Endothelial cell of umbilical vein (primary cell): Measurements from ENCODE around the gene PLBD2. TPM values are rescaled to one million over a fixed set of nuclear protein-coding genes. Genes with fewer than 3 reads are reported as not detected.

Source experiments
- BruUV-seq: library from RNA; stranded (reverse); fragments of 400-500 nt; replicated peaks from 2 replicates; lab custom pipeline; 2021; lab: Mats Ljungman, UMichigan
- CTCF ChIA-PET: fragments of 300-600, 350-600 bp; sonication (Branson Sonifier 250); formaldehyde crosslinking; loops from one replicate; lab custom pipeline; 2021; ENCODE audit warnings: antibody characterized with exemption, inconsistent platforms; lab: Charles Lee
- POLR2A ChIA-PET: fragments of 300-600, 350-600 bp; sonication (Branson Sonifier 250); formaldehyde crosslinking; loops from one replicate; lab custom pipeline; 2021; ENCODE audit warnings: antibody characterized with exemption, inconsistent platforms; lab: Charles Lee
- DNase-seq: peaks from one replicate; pipeline ENCODE4 v3.0.0-alpha.2; 2011; ENCODE audit warnings: low read depth, low spot score
- FAIRE-seq: peaks from 2 replicates; lab custom pipeline; 2011; peaks lifted over from hg19 to GRCh38; lab: Jason Lieb, UNC
- H2AFZ ChIP-seq: 2 replicates; pipeline ENCODE4 v1.6.0; 2012; ENCODE audit warnings: low read depth, low read length, control low read depth, inconsistent platforms
- H3K27ac ChIP-seq: 2 replicates; pipeline ENCODE4 v1.5.1; 2011; ENCODE audit warnings: low read depth, mild to moderate bottlenecking, control low read depth, low read length, moderate library complexity; ENCODE audit not compliant: insufficient read depth
- H3K27me3 ChIP-seq, 2 experiments: 2 replicates each; pipeline versions ENCODE4 v1.6.0 to v1.6.1; 2011; ENCODE audit warnings: low read length in 2 of 2, mixed read lengths in 1 of 2; ENCODE audit not compliant: control insufficient read depth in 2 of 2, insufficient read depth in 2 of 2
- H3K36me3 ChIP-seq, 2 experiments: 2 replicates in 1 of 2; 3 replicates in 1 of 2; pipeline ENCODE4 v1.5.1; 2011; ENCODE audit warnings: low read length in 2 of 2, mild to moderate bottlenecking in 1 of 2, moderate library complexity in 1 of 2; ENCODE audit not compliant: control insufficient read depth in 2 of 2, insufficient read depth in 2 of 2; ENCODE audit errors: extremely low read depth in 1 of 2
- H3K4me1 ChIP-seq: 3 replicates; pipeline ENCODE4 v1.5.1; 2011; ENCODE audit warnings: mild to moderate bottlenecking, low read length; ENCODE audit not compliant: control insufficient read depth, insufficient read depth; ENCODE audit errors: extremely low read depth
- H3K4me2 ChIP-seq: 2 replicates; pipeline ENCODE4 v1.6.1; 2011; ENCODE audit warnings: low read length, control low read depth, mixed read lengths; ENCODE audit not compliant: insufficient read depth
- H3K4me3 ChIP-seq, 3 experiments: fragments of 200-600 bp in 1 of 3; sonication (generic), shearing (Covaris generic) in 1 of 3; replicated peaks in 1 of 3; 2 replicates each; pipeline ENCODE4 v1.5.1; 2011 to 2016; ENCODE audit warnings: control low read depth in 3 of 3, low read length in 3 of 3, mild to moderate bottlenecking in 2 of 3, inconsistent platforms in 1 of 3, low read depth in 1 of 3, moderate library complexity in 1 of 3; ENCODE audit not compliant: insufficient read depth in 1 of 3
- H3K79me2 ChIP-seq: 2 replicates; pipeline ENCODE4 v1.6.0; 2012; ENCODE audit warnings: low read length, inconsistent platforms; ENCODE audit not compliant: control insufficient read depth, insufficient read depth
- H3K9ac ChIP-seq: replicated peaks from 2 replicates; pipeline ENCODE3; 2011; ENCODE audit warnings: low read length, control low read depth; ENCODE audit not compliant: insufficient read depth; ENCODE audit errors: extremely low read depth
- H3K9me1 ChIP-seq: replicated peaks from 3 replicates; pipeline ENCODE4 v1.6.0; 2011; ENCODE audit warnings: mild to moderate bottlenecking, low read length; ENCODE audit not compliant: control insufficient read depth, insufficient read depth; ENCODE audit errors: extremely low read depth
- H3K9me3 ChIP-seq: replicated peaks from 2 replicates; pipeline ENCODE4 v1.5.1; 2012; ENCODE audit warnings: low read length, inconsistent platforms; ENCODE audit not compliant: control insufficient read depth, insufficient read depth
- H4K20me1 ChIP-seq: replicated peaks from 2 replicates; pipeline ENCODE3; 2011; ENCODE audit warnings: mild to moderate bottlenecking, low read length; ENCODE audit not compliant: control insufficient read depth, insufficient read depth; ENCODE audit errors: extremely low read depth
- CTCF ChIP-seq, 2 donors: IDR thresholded peaks; 1 replicate in 1 of 2; 2 replicates in 1 of 2; pipeline ENCODE4 v1.5.1; 2011; ENCODE audit warnings: low read length in 2 of 2, mild to moderate bottlenecking in 2 of 2, moderate library complexity in 2 of 2, control low read depth in 1 of 2, inconsistent platforms in 1 of 2, low read depth in 1 of 2; ENCODE audit not compliant: insufficient read depth in 1 of 2; ENCODE audit errors: extremely low read depth in 1 of 2
- EZH2 ChIP-seq: IDR thresholded peaks from 2 replicates; pipeline ENCODE4 v1.6.1; 2012; ENCODE audit warnings: borderline replicate concordance, low read depth, mild to moderate bottlenecking, moderate library complexity, low read length, inconsistent platforms; ENCODE audit not compliant: severe bottlenecking
- FOS ChIP-seq: IDR thresholded peaks from 2 replicates; pipeline ENCODE4 v1.6.1; 2011; ENCODE audit warnings: mild to moderate bottlenecking, low read length, moderate library complexity, borderline replicate concordance; ENCODE audit not compliant: insufficient read depth
- GATA2 ChIP-seq: IDR thresholded peaks from 2 replicates; pipeline ENCODE4 v1.7.0; 2011; ENCODE audit warnings: low read depth, mild to moderate bottlenecking, moderate library complexity, mixed read lengths, low read length; ENCODE audit not compliant: insufficient read length, insufficient read depth
- JUN ChIP-seq: IDR thresholded peaks from 2 replicates; pipeline ENCODE4 v1.6.1; 2011; ENCODE audit warnings: borderline replicate concordance, low read depth; ENCODE audit not compliant: insufficient read length, insufficient read depth
- MAX ChIP-seq: IDR thresholded peaks from 2 replicates; pipeline ENCODE4 v1.6.1; 2011; ENCODE audit not compliant: insufficient read depth, insufficient read length
- MYC ChIP-seq: IDR thresholded peaks from one replicate; pipeline ENCODE4 v1.6.1; 2011; ENCODE audit warnings: mild to moderate bottlenecking, low read depth, low read length
- POLR2A ChIP-seq: IDR thresholded peaks from 2 replicates; pipeline ENCODE4 v1.6.1; 2012; ENCODE audit warnings: low read depth, mild to moderate bottlenecking, control low read depth, low read length
- POLR2AphosphoS5 ChIP-seq: IDR thresholded peaks from 2 replicates; pipeline ENCODE4 v1.6.1; 2012; ENCODE audit warnings: low read depth, mild to moderate bottlenecking, control low read depth, low read length, moderate library complexity; ENCODE audit not compliant: insufficient read depth
- dilution Hi-C: fragments of 300-500 bp; cut with MboI; formaldehyde crosslinking; loops from one replicate; pipeline ENCODE4 v1.15.0; 2019; ENCODE audit warnings: low sequenced_read_pairs; ENCODE audit not compliant: extremely low pct_ligation_motif_present
- intact Hi-C: fragments of 100-400 bp; cut with micrococcal nuclease; formaldehyde crosslinking; loops from one replicate; pipeline ENCODE4 v1.10.0; 2022
- polyA plus RNA-seq, 4 experiments: library from polyadenylated mRNA; depleted of rRNA in 3 of 4; stranded (reverse) in 3 of 4; unstranded in 1 of 4; fragments of >200 nt; gene quantifications; 2 replicates each; pipeline versions ENCODE4 v1.2.1 to v1.2.3, GENCODE V29; 2011 to 2012; ENCODE audit warnings: missing spikeins in 1 of 4
- total RNA-seq: library from RNA; stranded (reverse); gene quantifications from 2 replicates; pipeline ENCODE4 v1.2.3, GENCODE V29; 2021

The PLBD2 gene
- total and polyA plus RNA-seq, 2 donors (not counting 3 experiments of a cell fraction or from before 2014, with no cell fraction given): 24.4 to 46.8 TPM

GRCh38 chr12:113409462-113410124 is 51.2 kb downstream of the PLBD2 start:
- Histone ChIP-seq H4K20me1 (no peaks in the 10 kb centered on the region), H3K9me1 (no peaks in the 10 kb centered on the region), H3K27me3 (peaks cover 0 to 3% of the 10 kb centered on the region in 2 experiments), H3K79me2 (no peaks in the 10 kb centered on the region), H3K36me3 (no peaks in the 10 kb centered on the region), H3K9me3 (no peaks in the 10 kb centered on the region), H3K9ac (no peak overlapping the region), H3K4me1 (no peaks in the 10 kb centered on the region), H2AFZ (no peak overlapping the region), H3K4me3 (no peak overlapping the region), H3K4me2 (no peak overlapping the region), H3K27ac (no peak overlapping the region)
- ChIA-PET CTCF (no interaction called here), POLR2A (no interaction called here)
- DNase-seq: no peak
- dilution Hi-C loops: no loop called here
- TF ChIP-seq GATA2 (no peak), MYC (no peak), POLR2AphosphoS5 (no peak), POLR2A (no peak), MAX (no peak), EZH2 (no peak), CTCF (IDR thresholded peaks at IDR 0.05; ENCODE audit: extremely low read depth in 1 of 2, insufficient read depth in 1 of 2, low read depth in 1 of 2, low read length in 2 of 2) (no peak), JUN (no peak), FOS (no peak)
- FAIRE-seq: no peak
- intact Hi-C loops: no loop called here
- no TSS peak for BruUV-seq
